K562 (cell line): Measurements from ENCODE around the gene OPRL1. TPM values are rescaled to one million over a fixed set of nuclear protein-coding genes. Genes with fewer than 3 reads are reported as not detected.

Source experiments
- FOXA1 ChIP-seq: fragments of 450-650 bp; IDR thresholded peaks from 2 replicates; pipeline ENCODE4 v1.6.1; 2016; ENCODE audit warnings: mild to moderate bottlenecking, borderline replicate concordance
- FOXK1 ChIP-seq: sonication (generic); formaldehyde crosslinking; IDR thresholded peaks from 2 replicates; pipeline ENCODE4 v1.8.0; 2022; ENCODE audit warnings: missing genetic modification reagents, mild to moderate bottlenecking, borderline replicate concordance
- GMEB1 ChIP-seq: fragments of 250-450 bp; sonication (Bioruptor Pico); IDR thresholded peaks from 2 replicates; pipeline ENCODE4 v1.4.0; 2020; ENCODE audit warnings: mild to moderate bottlenecking
- GTF3C2 ChIP-seq: IDR thresholded peaks from 3 replicates; pipeline ENCODE4 v1.6.1; 2011; ENCODE audit warnings: borderline replicate concordance, mild to moderate bottlenecking, moderate library complexity; ENCODE audit not compliant: insufficient read length; ENCODE audit errors: extremely low read depth
- KDM4B ChIP-seq, 2 experiments: fragments of 450-650 bp in 1 of 2; sonication (generic) in 1 of 2; IDR thresholded peaks; 2 replicates each; pipeline ENCODE4 v1.6.1; 2016 to 2017; ENCODE audit warnings: borderline replicate concordance in 2 of 2, antibody characterized with exemption in 1 of 2, low read depth in 1 of 2, mild to moderate bottlenecking in 1 of 2
- KHSRP ChIP-seq: fragments of 450-650 bp; IDR thresholded peaks from 2 replicates; pipeline ENCODE4 v1.6.1; 2017
- KLF13 ChIP-seq: fragments of 450-650 bp; IDR thresholded peaks from 2 replicates; pipeline ENCODE4 v1.6.1; 2016; ENCODE audit warnings: missing genetic modification characterization, low read depth, mild to moderate bottlenecking, missing compliant biosample characterization, moderate library complexity, borderline replicate concordance
- MAFF ChIP-seq: IDR thresholded peaks from 2 replicates; pipeline ENCODE4 v1.6.1; 2012; ENCODE audit warnings: low read length, improper control_type of control experiment
- MAZ ChIP-seq, 2 experiments: fragments of 450-650 bp in 1 of 2; sonication (generic) in 1 of 2; formaldehyde crosslinking; IDR thresholded peaks in 1 of 2; conservative IDR thresholded peaks in 1 of 2; 2 replicates each; pipeline versions ENCODE4 v1.4.0 to v1.5.0; 2020; ENCODE audit warnings: mild to moderate bottlenecking in 1 of 2, missing genetic modification reagents in 1 of 2
- MIER1 ChIP-seq: fragments of 450-650 bp; IDR thresholded peaks from 2 replicates; pipeline ENCODE4 v1.6.1; 2016; ENCODE audit warnings: antibody characterized with exemption, mild to moderate bottlenecking, low read depth
- MTA2 ChIP-seq: fragments of 450-650 bp; IDR thresholded peaks from 2 replicates; pipeline ENCODE4 v1.6.1; 2016; ENCODE audit warnings: low read depth
- MTF1 ChIP-seq: fragments of 250-450 bp; sonication (Bioruptor Pico); IDR thresholded peaks from 2 replicates; pipeline ENCODE4 v1.9.0; 2021; ENCODE audit warnings: moderate library complexity, mild to moderate bottlenecking, inconsistent platforms, borderline replicate concordance
- NCOA2 ChIP-seq, 2 experiments: fragments of 450-650 bp; IDR thresholded peaks; 2 replicates each; pipeline ENCODE4 v1.6.1; 2018; ENCODE audit warnings: mild to moderate bottlenecking in 2 of 2, moderate library complexity in 1 of 2; ENCODE audit not compliant: partially characterized antibody in 2 of 2
- NR4A1 ChIP-seq, 2 experiments: fragments of 250-450 bp in 1 of 2; fragments of 450-650 bp in 1 of 2; sonication (Bioruptor Pico) in 1 of 2; IDR thresholded peaks; 2 replicates each; pipeline versions ENCODE4 v1.4.0 to v1.6.1; 2016 to 2020; ENCODE audit warnings: mild to moderate bottlenecking in 2 of 2, missing compliant biosample characterization in 1 of 2, missing genetic modification characterization in 1 of 2, moderate library complexity in 1 of 2
- RB1 ChIP-seq: fragments of 450-650 bp; IDR thresholded peaks from 2 replicates; pipeline ENCODE4 v1.6.1; 2017; ENCODE audit warnings: low read depth, mild to moderate bottlenecking
- SAFB ChIP-seq: fragments of 200-400 bp; formaldehyde crosslinking; IDR thresholded peaks from 2 replicates; pipeline ENCODE4 v1.6.1; 2017; ENCODE audit warnings: low read depth, low read length, borderline replicate concordance
- SIX5 ChIP-seq, 2 experiments: IDR thresholded peaks; 2 replicates each; pipeline ENCODE4 v1.6.1; 2011; ENCODE audit warnings: low read length in 2 of 2, borderline replicate concordance in 1 of 2, low read depth in 1 of 2, mild to moderate bottlenecking in 1 of 2, moderate library complexity in 1 of 2; ENCODE audit not compliant: insufficient read depth in 1 of 2
- SMAD2 ChIP-seq: fragments of 150-350 bp; IDR thresholded peaks from 2 replicates; pipeline ENCODE4 v1.6.1; 2014; ENCODE audit warnings: low read depth, mild to moderate bottlenecking, low read length
- SOX6 ChIP-seq: fragments of 450-650 bp; IDR thresholded peaks from 2 replicates; pipeline ENCODE4 v1.6.1; 2014; ENCODE audit warnings: mild to moderate bottlenecking
- ZNF253 ChIP-seq: fragments of 250-450 bp; sonication (Bioruptor Pico); conservative IDR thresholded peaks from 2 replicates; pipeline ENCODE4 v1.6.1; 2021; ENCODE audit warnings: mild to moderate bottlenecking
- ZNF695 ChIP-seq: fragments of 450-650 bp; formaldehyde crosslinking; IDR thresholded peaks from 2 replicates; pipeline ENCODE4 v1.4.0; 2020; ENCODE audit warnings: mild to moderate bottlenecking, moderate library complexity
- polyA plus RNA-seq, 8 experiments: library from polyadenylated mRNA; depleted of rRNA in 4 of 8; stranded (reverse) in 5 of 8; unstranded in 3 of 8; fragments of >200 nt; fragmentation: Nextera tagmentation in 2 of 8; fragmentation: Illumina TruSeq in 1 of 8; extraction: Ambion mirVana in 2 of 8; extraction: Trizol in 1 of 8; gene quantifications; 2 replicates each; pipeline versions ENCODE4 v1.2.1 to v1.2.3, GENCODE V29; 2011 to 2014; ENCODE audit warnings: inconsistent platforms in 1 of 8, missing spikeins in 1 of 8
- total RNA-seq, 7 experiments: library from RNA; depleted of rRNA in 6 of 7; stranded (reverse); fragments of >200 nt in 6 of 7; fragmentation: Illumina TruSeq in 2 of 7; extraction: Trizol in 2 of 7; gene quantifications; 2 replicates each; pipeline versions ENCODE4 v1.2.1 to v1.2.3, GENCODE V29; 2011 to 2021; ENCODE audit warnings: low replicate concordance in 1 of 7
- TF ChIP-seq, protein P1 (sequence below): fragments of 250-450 bp; sonication (Bioruptor Pico); IDR thresholded peaks from 2 replicates; pipeline ENCODE4 v1.5.0; 2020; ENCODE audit warnings: mild to moderate bottlenecking, borderline replicate concordance

The OPRL1 gene
- total and polyA plus RNA-seq, 9 of the 15 experiments (the other 6 are each of a cell fraction or from before 2014, with no cell fraction given) = 0.06 to 0.33 (median 0.11) TPM; not detected in 2

DNA sequence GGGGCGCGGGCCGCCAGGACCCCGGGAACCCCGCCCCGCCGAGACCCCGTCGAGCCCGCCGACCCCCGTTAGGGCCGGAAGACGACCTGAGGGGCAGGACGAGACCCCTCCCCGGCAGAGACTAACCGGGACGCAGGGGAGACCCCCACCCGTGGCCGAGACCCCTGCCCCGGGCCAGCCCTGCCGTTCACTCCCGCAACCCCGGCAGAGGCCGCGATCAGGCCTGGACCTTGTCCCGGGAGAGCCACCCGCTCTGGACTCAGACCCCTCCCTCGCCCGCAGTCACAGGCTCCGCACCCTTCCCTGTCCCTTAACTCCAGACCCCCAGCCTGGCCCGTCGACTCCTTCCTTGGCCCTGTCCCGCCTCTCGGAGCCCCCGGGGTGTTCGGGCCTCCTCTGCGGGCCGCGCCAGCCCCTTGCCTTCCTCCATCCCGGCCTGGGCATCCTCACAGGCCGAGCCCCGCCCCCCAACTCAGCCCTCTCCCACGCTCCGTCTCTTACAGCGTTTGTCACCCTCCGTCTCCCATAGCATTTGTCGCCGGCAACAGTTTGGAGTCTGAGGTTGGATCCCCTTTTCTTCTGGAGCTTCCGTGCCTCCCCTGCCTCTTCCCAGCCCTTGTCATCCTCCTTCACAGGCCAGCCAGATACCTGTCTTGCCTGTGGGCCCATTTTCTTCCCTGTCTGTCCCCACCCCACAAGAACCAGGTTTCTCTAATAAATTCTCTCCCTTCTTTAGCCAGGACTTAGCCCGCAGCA lies 16.3 kb upstream of the OPRL1 start (continued):
- no peak for TF ChIP-seq MAZ (CRISPR knock-in tag; conservative IDR thresholded peaks at IDR 0.05 in 1 of 2, IDR thresholded peaks at IDR 0.05 in 1 of 2)
- TF ChIP-seq ZNF695 = no peak
- TF ChIP-seq KHSRP = no peak
- TF ChIP-seq, protein P1, sequence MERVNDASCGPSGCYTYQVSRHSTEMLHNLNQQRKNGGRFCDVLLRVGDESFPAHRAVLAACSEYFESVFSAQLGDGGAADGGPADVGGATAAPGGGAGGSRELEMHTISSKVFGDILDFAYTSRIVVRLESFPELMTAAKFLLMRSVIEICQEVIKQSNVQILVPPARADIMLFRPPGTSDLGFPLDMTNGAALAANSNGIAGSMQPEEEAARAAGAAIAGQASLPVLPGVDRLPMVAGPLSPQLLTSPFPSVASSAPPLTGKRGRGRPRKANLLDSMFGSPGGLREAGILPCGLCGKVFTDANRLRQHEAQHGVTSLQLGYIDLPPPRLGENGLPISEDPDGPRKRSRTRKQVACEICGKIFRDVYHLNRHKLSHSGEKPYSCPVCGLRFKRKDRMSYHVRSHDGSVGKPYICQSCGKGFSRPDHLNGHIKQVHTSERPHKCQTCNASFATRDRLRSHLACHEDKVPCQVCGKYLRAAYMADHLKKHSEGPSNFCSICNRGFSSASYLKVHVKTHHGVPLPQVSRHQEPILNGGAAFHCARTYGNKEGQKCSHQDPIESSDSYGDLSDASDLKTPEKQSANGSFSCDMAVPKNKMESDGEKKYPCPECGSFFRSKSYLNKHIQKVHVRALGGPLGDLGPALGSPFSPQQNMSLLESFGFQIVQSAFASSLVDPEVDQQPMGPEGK (CRISPR knock-in tag) = no peak
- TF ChIP-seq MTA2 = no peak
- TF ChIP-seq GMEB1 (CRISPR knock-in tag) = no peak
- no peak for TF ChIP-seq ZNF253
- TF ChIP-seq MTF1 = no peak
- no peak for TF ChIP-seq GTF3C2
- no peak for TF ChIP-seq NCOA2 (IDR thresholded peaks at IDR 0.05; ENCODE audit: partially characterized antibody in 2 of 2)
- TF ChIP-seq FOXK1 = no peak
- TF ChIP-seq KDM4B (IDR thresholded peaks at IDR 0.05; ENCODE audit: borderline replicate concordance in 2 of 2, low read depth in 1 of 2) = no peak
- no peak for TF ChIP-seq NR4A1 (CRISPR knock-in tag; IDR thresholded peaks at IDR 0.05)
- no peak for TF ChIP-seq NR4A1 (tag; IDR thresholded peaks at IDR 0.05)
- no peak for TF ChIP-seq MIER1
- TF ChIP-seq SMAD2 = no peak
- TF ChIP-seq KLF13 (tag) = no peak
- TF ChIP-seq FOXA1 = no peak
- TF ChIP-seq RB1 = no peak
- no peak for TF ChIP-seq SOX6
- no peak for TF ChIP-seq MAFF
- no peak for TF ChIP-seq SAFB
- TF ChIP-seq SIX5 (IDR thresholded peaks at IDR 0.05; ENCODE audit: borderline replicate concordance in 1 of 2, insufficient read depth in 1 of 2, low read depth in 1 of 2, low read length in 2 of 2) = no peak
